EH (cell line): ENCODE data around the gene DOCK11.
"Not testable (repeated sequence)": the region's sequence is repeated elsewhere in the genome, so short reads cannot be mapped to it uniquely, and the experiment has no call there.

ENCODE experiments used
- DNase-seq: peaks from one replicate; pipeline ENCODE4 v3.0.0-alpha.2; 2015; ENCODE audit warnings: low read depth

The DOCK11 gene

GRCh38 chrX:118698516-118699170 lies 203.0 kb downstream of the DOCK11 start:
- peak; percentile 70 for DNase-seq

GRCh38 chrX:118702741-118703140 lies 207.1 kb downstream of the DOCK11 start:
- DNase-seq, result no peak

GRCh38 chrX:118706681-118707080 lies 211.1 kb downstream of the DOCK11 start:
- no peak for DNase-seq

GRCh38 chrX:118714521-118714920 lies 218.9 kb downstream of the DOCK11 start:
- no peak for DNase-seq

- DNase-seq, result not testable (repeated sequence)
Observed at GRCh38 chrX:118715917-118716316, 220.3 kb downstream of the DOCK11 start.

GRCh38 chrX:118716833-118717232 lies 221.2 kb downstream of the DOCK11 start:
- DNase-seq, result not testable (repeated sequence)

GRCh38 chrX:118717678-118718391 lies 222.2 kb downstream of the DOCK11 start:
- no peak for DNase-seq

- DNase-seq, result no peak
Observed at GRCh38 chrX:118718737-118719136, 223.1 kb downstream of the DOCK11 start.

GRCh38 chrX:118720058-118720707 lies 224.6 kb downstream of the DOCK11 start:
- DNase-seq, result no peak

GRCh38 chrX:118723376-118723775 lies 227.8 kb downstream of the DOCK11 start:
- DNase-seq, result no peak

GRCh38 chrX:118724365-118724764 lies 228.8 kb downstream of the DOCK11 start:
- no peak for DNase-seq

- peak; percentile 32 for DNase-seq
Observed at GRCh38 chrX:118724775-118725174, 229.2 kb downstream of the DOCK11 start.

- DNase-seq, result no peak
Observed at GRCh38 chrX:118726396-118726795, 230.8 kb downstream of the DOCK11 start.

- peak; percentile 87 for DNase-seq
Observed at GRCh38 chrX:118726887-118727685, 231.5 kb downstream of the DOCK11 start, which contains the start of gene IL13RA1. Gene IL13RA1 (plus strand): TSS chrX:118727606. CDS start chrX:118727639, 33 bp downstream.

- peak; percentile 57 for DNase-seq
Observed at GRCh38 chrX:118727686-118728339, 232.2 kb downstream of the DOCK11 start.

- no peak for DNase-seq
Observed at GRCh38 chrX:118729042-118729652, 233.5 kb downstream of the DOCK11 start.

GRCh38 chrX:118730500-118731247 lies 235.1 kb downstream of the DOCK11 start:
- peak; percentile 87 for DNase-seq

GRCh38 chrX:118732551-118732950 lies 236.9 kb downstream of the DOCK11 start:
- DNase-seq, result not testable (repeated sequence)

- no peak for DNase-seq
Observed at GRCh38 chrX:118734909-118735308, 239.3 kb downstream of the DOCK11 start.
